AG04449 (cell line): ENCODE measurements around the gene CALN1.
"Not testable (repeated sequence)": the region's sequence is repeated elsewhere in the genome, so short reads cannot be mapped to it uniquely, and the experiment has no call there.

Experiments used
- CTCF ChIA-PET: fragments of 350-600 bp; formaldehyde crosslinking; extraction: SDS; loops from one replicate; lab custom pipeline; 2021; ENCODE audit warnings: antibody characterized with exemption; lab: Yijun Ruan, JAX
- POLR2A ChIA-PET: fragments of 400-600, 350-600 bp; formaldehyde crosslinking; extraction: SDS; loops from one replicate; lab custom pipeline; 2020; ENCODE audit warnings: antibody characterized with exemption, inconsistent platforms; lab: Yijun Ruan, JAX
- DNase-seq: peaks from one replicate; pipeline ENCODE4 v3.0.0-alpha.2; 2010; ENCODE audit warnings: low read depth, low spot score
- H3K4me3 ChIP-seq: 2 replicates; pipeline ENCODE4 v1.5.1; 2011; ENCODE audit warnings: low read depth, mild to moderate bottlenecking, control low read depth, low read length
- CTCF ChIP-seq: IDR thresholded peaks from one replicate; pipeline ENCODE4 v1.5.1; 2011; ENCODE audit warnings: mild to moderate bottlenecking, moderate library complexity, low read length, control low read depth, inconsistent platforms; ENCODE audit not compliant: insufficient read depth; ENCODE audit errors: missing control alignments

CALN1 gene

GRCh38 chr7:72386118-72386517, 26.0 kb downstream of the CALN1 start:
- ChIA-PET CTCF (no interaction called here), POLR2A (no interaction called here)
- DNase-seq = no peak
- H3K4me3 ChIP-seq = no peak overlapping the region
- no peak for TF ChIP-seq CTCF

- no peak overlapping the region for H3K4me3 ChIP-seq
- ChIA-PET POLR2A (no interaction called here), CTCF (no interaction called here)
- no peak for DNase-seq
- no peak for TF ChIP-seq CTCF
Measured at GRCh38 chr7:72362246-72362645, 49.9 kb downstream of the CALN1 start.

GRCh38 chr7:72345208-72345727, 66.9 kb downstream of the CALN1 start:
- DNase-seq = no peak
- POLR2A ChIA-PET = no interaction called here
- CTCF ChIA-PET = no interaction called here
- no peak for TF ChIP-seq CTCF
- no peak overlapping the region for H3K4me3 ChIP-seq

- no peak for TF ChIP-seq CTCF
- no peak for DNase-seq
- H3K4me3 ChIP-seq = no peak overlapping the region
- CTCF ChIA-PET = no interaction called here
- POLR2A ChIA-PET = no interaction called here
Measured at GRCh38 chr7:72343991-72344390, 68.1 kb downstream of the CALN1 start.

- POLR2A ChIA-PET, DNase-seq, CTCF ChIA-PET, H3K4me3 ChIP-seq: not testable (repeated sequence)
Measured at GRCh38 chr7:72343354-72343753, 68.8 kb downstream of the CALN1 start.

- no peak for TF ChIP-seq CTCF
- H3K4me3 ChIP-seq = no peak overlapping the region
- DNase-seq = no peak
- ChIA-PET CTCF (no interaction called here), POLR2A (no interaction called here)
Measured at GRCh38 chr7:72337390-72338167, 74.6 kb downstream of the CALN1 start.
